HUDEP-2 (cell line): ENCODE data around the gene FAT4.

Experiments
- DNase-seq, 76 experiments: peaks; one replicate each; lab custom pipeline; 2025; ENCODE audit not compliant: unreplicated experiment in 76 of 76; lab: John Stamatoyannopoulos, UW

FAT4 gene

DNA sequence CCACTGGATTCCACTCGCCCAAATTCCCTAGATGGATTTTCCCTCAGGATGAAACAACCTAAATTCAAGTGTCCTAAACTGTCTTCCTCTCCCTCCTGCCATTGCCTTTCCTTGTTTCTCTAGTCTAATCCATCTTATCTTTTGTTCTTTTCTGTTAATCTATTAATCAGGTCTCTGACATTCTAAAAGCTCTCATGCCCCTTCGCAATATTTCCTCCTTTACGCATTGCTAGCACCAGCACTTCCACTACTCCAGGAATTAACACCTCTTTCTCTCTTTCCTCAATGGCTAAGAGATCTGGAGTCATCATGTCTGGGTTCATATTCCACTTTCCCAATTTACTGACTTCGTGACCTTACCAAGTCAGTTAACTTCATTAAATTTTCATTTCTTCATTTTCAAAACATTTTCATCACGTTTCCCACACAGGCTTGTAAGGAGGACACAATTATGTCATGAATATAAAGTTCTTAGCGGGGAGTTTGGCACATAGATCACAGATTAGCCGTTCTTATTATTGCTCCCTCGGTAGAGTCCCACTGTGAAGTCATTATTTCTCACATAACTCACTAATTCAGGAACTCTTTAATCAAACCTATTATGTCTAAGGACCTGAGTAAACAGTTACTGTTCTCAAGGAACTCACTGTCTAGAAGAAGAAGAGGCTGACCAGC lies 45.3 kb downstream of the FAT4 start:
- no peak for DNase-seq

DNA sequence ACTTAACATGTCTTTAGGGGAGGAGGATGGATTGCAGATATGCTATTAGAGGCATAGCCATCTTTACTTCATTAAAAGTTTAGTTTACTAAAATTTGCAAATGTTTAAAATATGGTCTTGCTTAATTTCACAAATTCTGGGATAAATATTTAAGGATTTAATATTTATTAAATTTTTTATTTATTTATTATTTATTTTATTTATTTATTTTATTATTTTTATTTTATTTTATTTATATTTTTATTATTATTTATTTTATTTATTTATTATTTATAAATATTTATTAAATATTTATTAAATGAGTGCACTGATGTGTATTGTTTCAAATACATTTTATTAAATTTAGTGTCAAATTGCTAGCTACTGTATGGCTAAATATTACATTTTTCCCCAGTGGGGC lies 46.0 kb downstream of the FAT4 start:
- no peak for DNase-seq
